Endothelial cell of umbilical vein (primary cell): ENCODE data around the gene HNRNPM. TPM values are rescaled to one million over a fixed set of nuclear protein-coding genes. Genes with fewer than 3 reads are reported as not detected.

Experiments
- BruUV-seq: library from RNA; stranded (reverse); fragments of 400-500 nt; replicated peaks from 2 replicates; lab custom pipeline; 2021; lab: Mats Ljungman, UMichigan
- CTCF ChIA-PET: fragments of 300-600, 350-600 bp; sonication (Branson Sonifier 250); formaldehyde crosslinking; loops from one replicate; lab custom pipeline; 2021; ENCODE audit warnings: antibody characterized with exemption, inconsistent platforms; lab: Charles Lee
- POLR2A ChIA-PET: fragments of 300-600, 350-600 bp; sonication (Branson Sonifier 250); formaldehyde crosslinking; loops from one replicate; lab custom pipeline; 2021; ENCODE audit warnings: antibody characterized with exemption, inconsistent platforms; lab: Charles Lee
- DNase-seq: peaks from one replicate; pipeline ENCODE4 v3.0.0-alpha.2; 2011; ENCODE audit warnings: low read depth, low spot score
- FAIRE-seq: peaks from 2 replicates; lab custom pipeline; 2011; peaks lifted over from hg19 to GRCh38; lab: Jason Lieb, UNC
- H2AFZ ChIP-seq: 2 replicates; pipeline ENCODE4 v1.6.0; 2012; ENCODE audit warnings: low read depth, low read length, control low read depth, inconsistent platforms
- H3K27ac ChIP-seq: 2 replicates; pipeline ENCODE4 v1.5.1; 2011; ENCODE audit warnings: low read depth, mild to moderate bottlenecking, control low read depth, low read length, moderate library complexity; ENCODE audit not compliant: insufficient read depth
- H3K27me3 ChIP-seq, 2 experiments: 2 replicates each; pipeline versions ENCODE4 v1.6.0 to v1.6.1; 2011; ENCODE audit warnings: low read length in 2 of 2, mixed read lengths in 1 of 2; ENCODE audit not compliant: control insufficient read depth in 2 of 2, insufficient read depth in 2 of 2
- H3K36me3 ChIP-seq, 2 experiments: 2 replicates in 1 of 2; 3 replicates in 1 of 2; pipeline ENCODE4 v1.5.1; 2011; ENCODE audit warnings: low read length in 2 of 2, mild to moderate bottlenecking in 1 of 2, moderate library complexity in 1 of 2; ENCODE audit not compliant: control insufficient read depth in 2 of 2, insufficient read depth in 2 of 2; ENCODE audit errors: extremely low read depth in 1 of 2
- H3K4me1 ChIP-seq: 3 replicates; pipeline ENCODE4 v1.5.1; 2011; ENCODE audit warnings: mild to moderate bottlenecking, low read length; ENCODE audit not compliant: control insufficient read depth, insufficient read depth; ENCODE audit errors: extremely low read depth
- H3K4me2 ChIP-seq: 2 replicates; pipeline ENCODE4 v1.6.1; 2011; ENCODE audit warnings: low read length, control low read depth, mixed read lengths; ENCODE audit not compliant: insufficient read depth
- H3K4me3 ChIP-seq, 3 experiments: fragments of 200-600 bp in 1 of 3; sonication (generic), shearing (Covaris generic) in 1 of 3; replicated peaks in 1 of 3; 2 replicates each; pipeline ENCODE4 v1.5.1; 2011 to 2016; ENCODE audit warnings: control low read depth in 3 of 3, low read length in 3 of 3, mild to moderate bottlenecking in 2 of 3, inconsistent platforms in 1 of 3, low read depth in 1 of 3, moderate library complexity in 1 of 3; ENCODE audit not compliant: insufficient read depth in 1 of 3
- H3K79me2 ChIP-seq: 2 replicates; pipeline ENCODE4 v1.6.0; 2012; ENCODE audit warnings: low read length, inconsistent platforms; ENCODE audit not compliant: control insufficient read depth, insufficient read depth
- H3K9ac ChIP-seq: replicated peaks from 2 replicates; pipeline ENCODE3; 2011; ENCODE audit warnings: low read length, control low read depth; ENCODE audit not compliant: insufficient read depth; ENCODE audit errors: extremely low read depth
- H3K9me1 ChIP-seq: replicated peaks from 3 replicates; pipeline ENCODE4 v1.6.0; 2011; ENCODE audit warnings: mild to moderate bottlenecking, low read length; ENCODE audit not compliant: control insufficient read depth, insufficient read depth; ENCODE audit errors: extremely low read depth
- H3K9me3 ChIP-seq: replicated peaks from 2 replicates; pipeline ENCODE4 v1.5.1; 2012; ENCODE audit warnings: low read length, inconsistent platforms; ENCODE audit not compliant: control insufficient read depth, insufficient read depth
- H4K20me1 ChIP-seq: replicated peaks from 2 replicates; pipeline ENCODE3; 2011; ENCODE audit warnings: mild to moderate bottlenecking, low read length; ENCODE audit not compliant: control insufficient read depth, insufficient read depth; ENCODE audit errors: extremely low read depth
- EZH2 ChIP-seq: IDR thresholded peaks from 2 replicates; pipeline ENCODE4 v1.6.1; 2012; ENCODE audit warnings: borderline replicate concordance, low read depth, mild to moderate bottlenecking, moderate library complexity, low read length, inconsistent platforms; ENCODE audit not compliant: severe bottlenecking
- FOS ChIP-seq: IDR thresholded peaks from 2 replicates; pipeline ENCODE4 v1.6.1; 2011; ENCODE audit warnings: mild to moderate bottlenecking, low read length, moderate library complexity, borderline replicate concordance; ENCODE audit not compliant: insufficient read depth
- GATA2 ChIP-seq: IDR thresholded peaks from 2 replicates; pipeline ENCODE4 v1.7.0; 2011; ENCODE audit warnings: low read depth, mild to moderate bottlenecking, moderate library complexity, mixed read lengths, low read length; ENCODE audit not compliant: insufficient read length, insufficient read depth
- JUN ChIP-seq: IDR thresholded peaks from 2 replicates; pipeline ENCODE4 v1.6.1; 2011; ENCODE audit warnings: borderline replicate concordance, low read depth; ENCODE audit not compliant: insufficient read length, insufficient read depth
- MYC ChIP-seq: IDR thresholded peaks from one replicate; pipeline ENCODE4 v1.6.1; 2011; ENCODE audit warnings: mild to moderate bottlenecking, low read depth, low read length
- POLR2A ChIP-seq: IDR thresholded peaks from 2 replicates; pipeline ENCODE4 v1.6.1; 2012; ENCODE audit warnings: low read depth, mild to moderate bottlenecking, control low read depth, low read length
- POLR2AphosphoS5 ChIP-seq: IDR thresholded peaks from 2 replicates; pipeline ENCODE4 v1.6.1; 2012; ENCODE audit warnings: low read depth, mild to moderate bottlenecking, control low read depth, low read length, moderate library complexity; ENCODE audit not compliant: insufficient read depth
- dilution Hi-C: fragments of 300-500 bp; cut with MboI; formaldehyde crosslinking; loops from one replicate; pipeline ENCODE4 v1.15.0; 2019; ENCODE audit warnings: low sequenced_read_pairs; ENCODE audit not compliant: extremely low pct_ligation_motif_present
- intact Hi-C: fragments of 100-400 bp; cut with micrococcal nuclease; formaldehyde crosslinking; loops from one replicate; pipeline ENCODE4 v1.10.0; 2022
- polyA plus RNA-seq, 4 experiments: library from polyadenylated mRNA; depleted of rRNA in 3 of 4; stranded (reverse) in 3 of 4; unstranded in 1 of 4; fragments of >200 nt; gene quantifications; 2 replicates each; pipeline versions ENCODE4 v1.2.1 to v1.2.3, GENCODE V29; 2011 to 2012; ENCODE audit warnings: missing spikeins in 1 of 4
- total RNA-seq: library from RNA; stranded (reverse); gene quantifications from 2 replicates; pipeline ENCODE4 v1.2.3, GENCODE V29; 2021
- TF ChIP-seq, protein P1 (sequence below), 2 donors: IDR thresholded peaks; 1 replicate in 1 of 2; 2 replicates in 1 of 2; pipeline ENCODE4 v1.5.1; 2011; ENCODE audit warnings: low read length in 2 of 2, mild to moderate bottlenecking in 2 of 2, moderate library complexity in 2 of 2, control low read depth in 1 of 2, inconsistent platforms in 1 of 2, low read depth in 1 of 2; ENCODE audit not compliant: insufficient read depth in 1 of 2; ENCODE audit errors: extremely low read depth in 1 of 2
- TF ChIP-seq, protein P2 (sequence below): IDR thresholded peaks from 2 replicates; pipeline ENCODE4 v1.6.1; 2011; ENCODE audit not compliant: insufficient read depth, insufficient read length

Gene HNRNPM
- total and polyA plus RNA-seq, 2 donors (not counting 3 experiments of a cell fraction or from before 2014, with no cell fraction given) = 244 to 301 TPM

DNA sequence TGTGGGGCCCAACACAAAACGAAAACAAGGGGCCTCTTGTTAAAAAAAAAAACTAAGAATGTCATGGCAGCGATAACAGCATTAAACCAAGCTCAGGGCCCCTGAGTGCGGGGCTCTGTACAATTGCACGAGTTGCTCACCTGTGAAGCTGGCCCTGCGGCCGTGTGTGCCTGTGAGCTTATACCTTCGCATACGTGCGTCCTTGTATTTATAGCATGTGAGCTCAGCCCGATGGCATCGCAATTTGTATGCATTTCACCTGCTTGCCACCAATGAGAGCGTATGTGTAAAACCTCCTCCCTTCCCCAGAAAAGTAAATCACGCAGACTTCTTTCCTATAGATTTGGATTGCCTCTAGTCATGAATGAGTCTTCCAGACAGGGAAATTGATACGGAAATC, 17.1 kb downstream of the HNRNPM start:
- peaks cover 27 to 34% of the 10 kb centered on the region in 2 experiments for H3K36me3 ChIP-seq
- no TSS peak for BruUV-seq
- intact Hi-C loops = no loop called here

More for the DNA sequence above, 17.1 kb downstream of the HNRNPM start:
- POLR2A ChIA-PET = no interaction called here
- H2AFZ ChIP-seq = no peak overlapping the region
- no peaks in the 10 kb centered on the region for H3K27me3 ChIP-seq
- peaks cover 48% of the 10 kb centered on the region for H4K20me1 ChIP-seq
- no peaks in the 10 kb centered on the region for H3K9me3 ChIP-seq
- H3K4me1 ChIP-seq = peaks cover 30% of the 10 kb centered on the region
- CTCF ChIA-PET = interaction anchor here (1.0 to 1.9 kb wide), 2 partner anchors 9 to 108 kb away, joined by 3 to 14 read pairs; no protein-coding TSS in a partner anchor
- no peak overlapping the region for H3K27ac ChIP-seq
- peaks cover 92% of the 10 kb centered on the region for H3K79me2 ChIP-seq
- H3K9ac ChIP-seq = no peak overlapping the region
- dilution Hi-C loops = no loop called here
- TF ChIP-seq POLR2A (no peak), JUN (no peak), POLR2AphosphoS5 (no peak), EZH2 (no peak), MYC (no peak), GATA2 (no peak), FOS (no peak)
- TF ChIP-seq, protein P1, sequence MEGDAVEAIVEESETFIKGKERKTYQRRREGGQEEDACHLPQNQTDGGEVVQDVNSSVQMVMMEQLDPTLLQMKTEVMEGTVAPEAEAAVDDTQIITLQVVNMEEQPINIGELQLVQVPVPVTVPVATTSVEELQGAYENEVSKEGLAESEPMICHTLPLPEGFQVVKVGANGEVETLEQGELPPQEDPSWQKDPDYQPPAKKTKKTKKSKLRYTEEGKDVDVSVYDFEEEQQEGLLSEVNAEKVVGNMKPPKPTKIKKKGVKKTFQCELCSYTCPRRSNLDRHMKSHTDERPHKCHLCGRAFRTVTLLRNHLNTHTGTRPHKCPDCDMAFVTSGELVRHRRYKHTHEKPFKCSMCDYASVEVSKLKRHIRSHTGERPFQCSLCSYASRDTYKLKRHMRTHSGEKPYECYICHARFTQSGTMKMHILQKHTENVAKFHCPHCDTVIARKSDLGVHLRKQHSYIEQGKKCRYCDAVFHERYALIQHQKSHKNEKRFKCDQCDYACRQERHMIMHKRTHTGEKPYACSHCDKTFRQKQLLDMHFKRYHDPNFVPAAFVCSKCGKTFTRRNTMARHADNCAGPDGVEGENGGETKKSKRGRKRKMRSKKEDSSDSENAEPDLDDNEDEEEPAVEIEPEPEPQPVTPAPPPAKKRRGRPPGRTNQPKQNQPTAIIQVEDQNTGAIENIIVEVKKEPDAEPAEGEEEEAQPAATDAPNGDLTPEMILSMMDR (IDR thresholded peaks at IDR 0.05; ENCODE audit: extremely low read depth in 1 of 2, insufficient read depth in 1 of 2, low read depth in 1 of 2, low read length in 2 of 2) = no peak
- TF ChIP-seq, protein P2, sequence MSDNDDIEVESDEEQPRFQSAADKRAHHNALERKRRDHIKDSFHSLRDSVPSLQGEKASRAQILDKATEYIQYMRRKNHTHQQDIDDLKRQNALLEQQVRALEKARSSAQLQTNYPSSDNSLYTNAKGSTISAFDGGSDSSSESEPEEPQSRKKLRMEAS = no peak
- no peaks in the 10 kb centered on the region for H3K9me1 ChIP-seq
- H3K4me3 ChIP-seq = no peak overlapping the region
- DNase-seq (no peak), FAIRE-seq (no peak)
- H3K4me2 ChIP-seq = no peak overlapping the region
